SU-DHL-6 (cell line): ENCODE results near the gene SLC13A5.

ENCODE experiments used
- H2AFZ ChIP-seq: fragments of 200-600 bp; sonication (generic); 2 replicates; pipeline ENCODE4 v1.6.1; 2014; ENCODE audit warnings: low read depth, mild to moderate bottlenecking, moderate library complexity, mixed read lengths, antibody characterized with exemption, low read length; ENCODE audit not compliant: severe bottlenecking
- H3F3A ChIP-seq: fragments of 200-600 bp; shearing (Covaris generic); 2 replicates; pipeline ENCODE4 v1.6.0; 2016; ENCODE audit warnings: antibody characterized with exemption, mild to moderate bottlenecking; ENCODE audit not compliant: insufficient read depth
- H3K27ac ChIP-seq: fragments of 200-600 bp; sonication (generic); 2 replicates; pipeline ENCODE4 v1.5.1; 2016; ENCODE audit warnings: low read depth, mild to moderate bottlenecking, low read length, moderate library complexity, mixed read lengths
- H3K27me3 ChIP-seq: fragments of 200-600 bp; sonication (generic), shearing (Covaris generic); 2 replicates; pipeline ENCODE4 v1.6.0; 2014; ENCODE audit warnings: mild to moderate bottlenecking, low read length
- H3K36me3 ChIP-seq: fragments of 200-600 bp; sonication (generic); 2 replicates; pipeline ENCODE4 v1.6.1; 2014; ENCODE audit warnings: mild to moderate bottlenecking, low read length, mixed read lengths
- H3K4me2 ChIP-seq: fragments of 300-600, 200-600 bp; shearing (Covaris generic), sonication (generic); 2 replicates; pipeline ENCODE4 v1.6.0; 2014; ENCODE audit warnings: low read length, low read depth, mild to moderate bottlenecking; ENCODE audit not compliant: poor library complexity, severe bottlenecking
- H3K4me3 ChIP-seq: fragments of 200-600 bp; sonication (generic); 2 replicates; pipeline ENCODE4 v1.5.1; 2014; ENCODE audit warnings: antibody characterized with exemption, low read length, mild to moderate bottlenecking, mixed read lengths; ENCODE audit not compliant: insufficient read depth, poor library complexity, severe bottlenecking
- H3K79me2 ChIP-seq: fragments of 200-600 bp; sonication (generic); 2 replicates; pipeline ENCODE4 v1.6.1; 2014; ENCODE audit warnings: mild to moderate bottlenecking, low read length, moderate library complexity; ENCODE audit not compliant: insufficient read depth
- H3K9ac ChIP-seq: fragments of 200-600 bp; sonication (generic); 2 replicates; pipeline ENCODE4 v1.7.0; 2014; ENCODE audit warnings: mild to moderate bottlenecking, low read length
- H3K9me2 ChIP-seq: fragments of 200-600 bp; sonication (generic); replicated peaks from 2 replicates; pipeline ENCODE4 v1.6.1; 2014; ENCODE audit warnings: low read length; ENCODE audit not compliant: insufficient read depth
- H3K9me3 ChIP-seq: fragments of 200-600 bp; sonication (generic); 2 replicates; pipeline ENCODE4 v1.6.1; 2014; ENCODE audit warnings: low read length, mixed read lengths; ENCODE audit not compliant: insufficient read depth
- H4K20me1 ChIP-seq: fragments of 200-600 bp; sonication (generic); 2 replicates; pipeline ENCODE4 v1.6.1; 2014; ENCODE audit warnings: low read depth, mild to moderate bottlenecking, antibody characterized with exemption, low read length, moderate library complexity, mixed read lengths
- EZH2phosphoT487 ChIP-seq: fragments of 200-600 bp; sonication (generic), shearing (Covaris generic); conservative IDR thresholded peaks from 2 replicates; pipeline ENCODE4 v1.6.1; 2018; ENCODE audit warnings: mild to moderate bottlenecking, antibody characterized with exemption, low read length, moderate library complexity, mixed read lengths
- TF ChIP-seq, protein P1 (sequence below): fragments of 200-600 bp; sonication (generic); IDR thresholded peaks from one replicate; pipeline ENCODE4 v1.5.1; 2017; ENCODE audit warnings: antibody characterized with exemption, mild to moderate bottlenecking, low read length, moderate library complexity; ENCODE audit not compliant: insufficient read depth, poor library complexity, severe bottlenecking

The SLC13A5 gene

DNA sequence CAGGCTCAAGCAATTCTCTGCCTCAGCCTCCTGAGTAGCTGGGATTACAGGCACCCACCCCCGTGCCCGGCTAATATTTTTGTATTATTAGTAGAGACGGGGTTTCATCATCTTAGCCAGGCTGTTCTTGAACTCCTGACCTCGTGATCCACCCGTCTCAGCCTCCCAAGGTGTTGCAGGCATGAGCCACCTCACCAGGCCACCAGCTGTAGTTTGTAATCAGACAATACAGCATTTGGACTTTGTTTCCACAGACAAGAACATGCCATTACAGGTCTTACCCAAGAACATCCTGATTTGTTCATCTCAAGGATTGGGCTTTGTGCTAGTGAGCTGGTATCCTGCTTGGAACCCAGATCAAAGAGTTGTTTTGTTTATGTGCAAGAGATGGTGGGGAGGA lies 31.5 kb downstream of the SLC13A5 start:
- no peaks in the 10 kb centered on the region for H3K9me2 ChIP-seq
- no peaks in the 10 kb centered on the region for H3K27me3 ChIP-seq
- no peak overlapping the region for H2AFZ ChIP-seq
- H3K9me3 ChIP-seq: no peaks in the 10 kb centered on the region
- no peak overlapping the region for H3K4me2 ChIP-seq
- H3K36me3 ChIP-seq: no peaks in the 10 kb centered on the region
- H3K4me3 ChIP-seq: no peak overlapping the region
- H3K9ac ChIP-seq: no peak overlapping the region
- TF ChIP-seq, protein P1, sequence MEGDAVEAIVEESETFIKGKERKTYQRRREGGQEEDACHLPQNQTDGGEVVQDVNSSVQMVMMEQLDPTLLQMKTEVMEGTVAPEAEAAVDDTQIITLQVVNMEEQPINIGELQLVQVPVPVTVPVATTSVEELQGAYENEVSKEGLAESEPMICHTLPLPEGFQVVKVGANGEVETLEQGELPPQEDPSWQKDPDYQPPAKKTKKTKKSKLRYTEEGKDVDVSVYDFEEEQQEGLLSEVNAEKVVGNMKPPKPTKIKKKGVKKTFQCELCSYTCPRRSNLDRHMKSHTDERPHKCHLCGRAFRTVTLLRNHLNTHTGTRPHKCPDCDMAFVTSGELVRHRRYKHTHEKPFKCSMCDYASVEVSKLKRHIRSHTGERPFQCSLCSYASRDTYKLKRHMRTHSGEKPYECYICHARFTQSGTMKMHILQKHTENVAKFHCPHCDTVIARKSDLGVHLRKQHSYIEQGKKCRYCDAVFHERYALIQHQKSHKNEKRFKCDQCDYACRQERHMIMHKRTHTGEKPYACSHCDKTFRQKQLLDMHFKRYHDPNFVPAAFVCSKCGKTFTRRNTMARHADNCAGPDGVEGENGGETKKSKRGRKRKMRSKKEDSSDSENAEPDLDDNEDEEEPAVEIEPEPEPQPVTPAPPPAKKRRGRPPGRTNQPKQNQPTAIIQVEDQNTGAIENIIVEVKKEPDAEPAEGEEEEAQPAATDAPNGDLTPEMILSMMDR: no peak
- TF ChIP-seq EZH2phosphoT487: no peak
- no peaks in the 10 kb centered on the region for H3K79me2 ChIP-seq
- H4K20me1 ChIP-seq: no peaks in the 10 kb centered on the region
- no peaks in the 10 kb centered on the region for H3F3A ChIP-seq
- H3K27ac ChIP-seq: no peak overlapping the region

DNA sequence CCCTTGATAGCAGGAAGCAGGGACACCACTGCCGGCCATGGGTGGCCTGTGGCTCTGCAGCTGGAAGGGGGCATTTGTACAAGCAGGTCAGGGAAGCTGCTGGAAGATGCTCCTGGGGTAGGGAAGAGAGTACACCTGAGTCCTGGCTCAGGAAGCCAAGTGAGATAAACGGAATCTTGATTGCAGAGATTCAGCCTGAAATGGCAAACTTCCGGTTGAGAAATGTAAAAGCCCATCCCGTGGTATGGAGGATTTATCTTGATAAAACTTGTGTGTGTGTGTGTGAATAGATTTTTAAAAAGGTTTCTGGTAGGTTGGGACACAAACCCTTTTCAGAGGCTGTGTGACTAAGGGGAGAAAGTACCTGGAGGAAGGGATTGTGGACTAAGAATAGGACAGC lies 32.0 kb downstream of the SLC13A5 start:
- Histone ChIP-seq H2AFZ (no peak overlapping the region), H3K79me2 (no peaks in the 10 kb centered on the region), H3K4me2 (no peak overlapping the region), H3K36me3 (no peaks in the 10 kb centered on the region), H3K9me2 (no peaks in the 10 kb centered on the region), H3K9ac (no peak overlapping the region), H3K27me3 (no peaks in the 10 kb centered on the region), H3K27ac (no peak overlapping the region), H3K4me3 (no peak overlapping the region), H3F3A (no peaks in the 10 kb centered on the region), H3K9me3 (no peaks in the 10 kb centered on the region), H4K20me1 (no peaks in the 10 kb centered on the region)
- TF ChIP-seq, protein P1: no peak
- no peak for TF ChIP-seq EZH2phosphoT487

DNA sequence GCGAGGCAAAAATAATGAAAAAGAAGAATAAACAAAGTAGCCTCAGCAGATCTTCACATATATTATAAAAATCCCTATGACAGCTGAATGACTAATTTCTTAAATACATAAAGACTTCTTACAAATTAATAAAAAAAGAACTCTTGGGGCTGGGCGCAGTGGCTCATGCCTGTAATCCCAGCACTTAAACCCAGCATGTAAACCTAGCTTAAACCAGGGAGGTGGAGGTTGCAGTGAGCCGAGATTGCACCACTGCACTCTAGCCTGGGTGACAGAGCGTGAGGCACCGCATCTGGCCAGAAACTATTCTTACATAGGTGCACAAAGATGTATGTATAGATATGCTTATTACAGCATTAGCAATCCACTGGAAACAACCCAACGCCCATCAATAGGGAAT lies 33.9 kb downstream of the SLC13A5 start:
- Histone ChIP-seq H3K9me3 (no peaks in the 10 kb centered on the region), H3K4me2 (no peak overlapping the region), H4K20me1 (no peaks in the 10 kb centered on the region), H3K4me3 (no peak overlapping the region), H3K79me2 (no peaks in the 10 kb centered on the region), H3K36me3 (no peaks in the 10 kb centered on the region), H3K27ac (no peak overlapping the region), H3F3A (no peaks in the 10 kb centered on the region), H3K9ac (no peak overlapping the region), H2AFZ (no peak overlapping the region), H3K27me3 (no peaks in the 10 kb centered on the region), H3K9me2 (no peaks in the 10 kb centered on the region)
- no peak for TF ChIP-seq EZH2phosphoT487
- TF ChIP-seq, protein P1: no peak
